GM13976 (cell line): ENCODE data around the gene TMEM86B.

Experiments
- DNase-seq: peaks from one replicate; pipeline ENCODE4 v3.0.0; 2012; ENCODE audit warnings: low spot score
- CTCF ChIP-seq: IDR thresholded peaks from 2 replicates; pipeline ENCODE4 v1.5.1; 2012; ENCODE audit warnings: borderline replicate concordance, mild to moderate bottlenecking; ENCODE audit not compliant: insufficient read depth; ENCODE audit errors: extremely low read depth, missing control alignments, control extremely low read depth
- in situ Hi-C: fragments of 300-500 bp; cut with MboI; formaldehyde crosslinking; loops from one replicate; pipeline ENCODE4 v1.12.0; 2022; ENCODE audit warnings: low sequenced_read_pairs, mixed read lengths, inconsistent platforms; ENCODE audit not compliant: unreplicated experiment

Gene TMEM86B

GRCh38 chr19:55216461-55217198 lies 11.9 kb downstream of the TMEM86B start:
- no peak for TF ChIP-seq CTCF
- DNase-seq = peak; percentile 72
- in situ Hi-C loops = no loop called here

- DNase-seq = no peak
- in situ Hi-C loops = no loop called here
- no peak for TF ChIP-seq CTCF
Measured at GRCh38 chr19:55213547-55213946, 15.0 kb downstream of the TMEM86B start.

- TF ChIP-seq CTCF = no peak
- DNase-seq = peak; percentile 49
- in situ Hi-C loops = no loop called here
Measured at GRCh38 chr19:55212447-55212846, 16.1 kb downstream of the TMEM86B start.

GRCh38 chr19:55209693-55210472 lies 18.7 kb downstream of the TMEM86B start:
- TF ChIP-seq CTCF = no peak
- in situ Hi-C loops = no loop called here
- no peak for DNase-seq

- no peak for TF ChIP-seq CTCF
- in situ Hi-C loops = no loop called here
- DNase-seq = no peak
Measured at GRCh38 chr19:55208880-55209692, 19.5 kb downstream of the TMEM86B start, which contains the start of gene PTPRH. TSS of gene PTPRH (minus strand) at chr19:55209501. CDS start at chr19:55209433, 68 bp downstream.
